ENCODE data around the gene CDH2.
"Not testable (repeated sequence)": the region's sequence is repeated elsewhere in the genome, so short reads cannot be mapped to it uniquely, and the experiment has no call there.

CDH2 gene

GRCh38 chr18:27976806-27977408 lies 200.0 kb downstream of the CDH2 start:
- DNase-seq, result no peak

- DNase-seq, result no peak
These were observed 206.6 kb downstream of the CDH2 start for GRCh38 chr18:27970321-27970720.

GRCh38 chr18:27969206-27969605 lies 207.7 kb downstream of the CDH2 start:
- no peak for DNase-seq

- DNase-seq, result no peak
These were observed 208.8 kb downstream of the CDH2 start for GRCh38 chr18:27967913-27968824.

- DNase-seq, result no peak
These were observed 210.0 kb downstream of the CDH2 start for GRCh38 chr18:27966881-27967280.

- DNase-seq, result no peak
These were observed 212.1 kb downstream of the CDH2 start for GRCh38 chr18:27964811-27965210.

- DNase-seq, result no peak
These were observed 217.8 kb downstream of the CDH2 start for GRCh38 chr18:27959101-27959500.

- DNase-seq, result no peak
These were observed 220.8 kb downstream of the CDH2 start for GRCh38 chr18:27956001-27956640.

GRCh38 chr18:27954226-27954625 lies 222.7 kb downstream of the CDH2 start:
- no peak for DNase-seq

GRCh38 chr18:27952741-27953140 lies 224.2 kb downstream of the CDH2 start:
- DNase-seq, result no peak

GRCh38 chr18:27950648-27951228 lies 226.2 kb downstream of the CDH2 start:
- DNase-seq, result no peak

GRCh38 chr18:27948986-27949385 lies 227.9 kb downstream of the CDH2 start:
- DNase-seq, result no peak

- no peak for DNase-seq
These were observed 234.2 kb downstream of the CDH2 start for GRCh38 chr18:27942706-27943105.

GRCh38 chr18:27931535-27931934 lies 245.4 kb downstream of the CDH2 start:
- no peak for DNase-seq

- DNase-seq, result no peak
These were observed 254.2 kb downstream of the CDH2 start for GRCh38 chr18:27922780-27923179.

- no peak for DNase-seq
These were observed 254.8 kb downstream of the CDH2 start for GRCh38 chr18:27921904-27922751.

GRCh38 chr18:27921392-27921791 lies 255.5 kb downstream of the CDH2 start:
- DNase-seq, result no peak

- DNase-seq, result no peak
These were observed 256.1 kb downstream of the CDH2 start for GRCh38 chr18:27920836-27921235.

GRCh38 chr18:27906189-27906588 lies 270.7 kb downstream of the CDH2 start:
- not testable (repeated sequence) for DNase-seq

- no peak for DNase-seq
These were observed 273.0 kb downstream of the CDH2 start for GRCh38 chr18:27903906-27904305.

GRCh38 chr18:27901424-27902226 lies 275.3 kb downstream of the CDH2 start:
- no peak for DNase-seq

Data from hematopoietic multipotent progenitor cell treated with erythropoietin and hydrocortisone succinate and interleukin-3 and kit ligand, for 8 days (in vitro differentiated cells).